NCI-H128 (cell line): ENCODE data around the gene LILRB2.
"Not testable (repeated sequence)": the region's sequence is repeated elsewhere in the genome, so short reads cannot be mapped to it uniquely, and the experiment has no call there.

Source experiments
- DNase-seq: peaks from one replicate; lab custom pipeline; 2025; ENCODE audit not compliant: unreplicated experiment; lab: John Stamatoyannopoulos, UW

Gene LILRB2

DNA sequence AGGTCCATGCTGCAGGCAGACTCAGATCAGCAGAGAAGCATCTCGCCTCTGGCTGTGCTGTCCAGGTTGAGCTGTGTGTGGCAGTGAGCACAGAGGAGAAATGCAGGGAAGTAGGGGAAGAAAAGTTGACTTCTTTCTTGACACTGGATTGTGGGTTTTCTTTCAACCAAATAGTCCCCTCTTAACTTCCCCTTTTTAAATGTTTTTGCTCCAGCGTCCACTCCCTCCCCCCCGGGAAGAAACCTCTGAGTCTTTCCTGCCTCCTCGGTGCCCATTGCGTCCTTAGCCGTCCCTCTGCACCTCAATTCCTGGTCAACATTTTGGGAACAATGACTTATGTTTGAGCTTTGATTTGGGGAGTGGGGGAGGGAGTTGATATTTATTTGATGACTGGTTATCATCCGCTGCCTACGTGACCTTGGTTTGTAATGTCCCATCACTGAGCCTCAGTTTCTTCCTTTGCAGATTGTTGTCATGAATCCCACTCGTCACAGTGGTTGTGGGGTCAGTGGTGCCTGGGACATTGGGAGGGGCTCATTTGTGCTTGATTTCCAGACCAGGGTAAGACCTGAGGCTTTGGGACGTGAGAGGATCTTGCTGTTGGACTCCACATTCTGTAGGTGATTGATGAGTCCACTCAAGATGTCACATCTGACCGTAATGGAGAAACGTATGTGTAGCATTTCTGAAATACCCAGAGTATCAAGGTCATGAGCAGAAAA, at the start of gene LILRB2:
Gene LILRB2 (minus strand): TSS at position 104 of the 722 bp plus-strand sequence. CDS start 614 bp downstream, outside the sequence.
- no peak for DNase-seq

GRCh38 chr19:54329476-54330165, 48.7 kb upstream of the LILRB2 start:
- DNase-seq: no peak

DNA sequence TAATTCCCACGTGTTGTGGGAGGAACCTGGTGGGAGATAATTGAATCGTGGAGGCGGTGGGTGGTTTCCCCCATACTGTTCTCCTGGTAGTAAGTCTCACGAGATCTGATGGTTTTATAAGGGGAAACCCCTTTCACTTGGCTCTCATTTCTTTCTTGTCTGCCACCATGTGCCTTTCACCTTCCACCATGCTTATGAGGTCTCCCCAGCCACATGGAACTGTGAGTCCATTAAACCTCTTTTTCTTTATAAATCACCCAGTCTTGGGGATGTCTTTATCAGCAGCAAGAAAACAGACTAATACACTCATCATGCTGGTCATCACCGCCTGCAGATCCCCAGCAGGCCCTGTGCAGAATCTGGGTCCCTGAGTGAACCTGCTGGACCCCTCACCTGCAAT, 47.9 kb upstream of the LILRB2 start:
- DNase-seq: not testable (repeated sequence)

GRCh38 chr19:54325631-54326030, 44.7 kb upstream of the LILRB2 start:
- no peak for DNase-seq

GRCh38 chr19:54325194-54325621, 44.3 kb upstream of the LILRB2 start:
- DNase-seq: no peak

- no peak for DNase-seq
These were observed 43.2 kb upstream of the LILRB2 start for GRCh38 chr19:54324071-54324470.

DNA sequence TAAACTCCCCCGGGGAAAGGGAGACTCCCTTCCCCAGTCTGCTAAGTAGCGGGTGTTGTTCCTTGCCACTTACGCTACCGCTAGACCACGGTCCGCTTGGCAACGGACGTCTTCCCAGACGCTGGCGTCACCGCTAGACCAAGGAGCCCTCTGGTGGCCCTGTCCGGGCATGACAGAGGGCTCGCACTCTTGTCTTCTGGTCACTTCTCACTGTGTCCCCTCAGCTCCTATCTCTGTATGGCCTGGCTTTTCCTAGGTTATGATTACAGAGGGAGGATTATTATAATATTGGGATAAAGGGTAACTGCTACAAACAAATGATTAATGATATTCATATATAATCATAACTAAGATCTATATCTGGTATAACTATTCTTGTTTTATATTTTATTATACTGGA, 42.0 kb upstream of the LILRB2 start:
- not testable (repeated sequence) for DNase-seq

DNA sequence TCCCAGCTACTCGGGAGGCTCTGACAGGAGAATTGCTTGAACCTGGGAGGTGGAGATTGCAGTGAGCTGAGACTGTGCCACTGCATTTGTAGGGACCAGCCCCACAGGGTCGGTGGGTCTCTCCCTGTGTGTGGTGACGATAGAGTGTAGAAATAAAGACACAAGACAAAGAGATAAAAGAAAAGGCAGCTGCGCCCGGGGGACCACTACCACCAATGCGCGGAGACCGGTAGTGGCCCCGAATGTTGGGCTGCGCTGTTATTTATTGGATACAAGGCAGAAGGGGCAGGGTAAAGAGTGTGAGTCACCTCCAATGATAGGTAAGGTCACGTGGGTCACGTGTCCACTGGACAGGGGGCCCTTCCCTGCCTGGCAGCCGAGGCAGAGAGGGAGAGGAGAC, 41.4 kb upstream of the LILRB2 start:
- not testable (repeated sequence) for DNase-seq

DNA sequence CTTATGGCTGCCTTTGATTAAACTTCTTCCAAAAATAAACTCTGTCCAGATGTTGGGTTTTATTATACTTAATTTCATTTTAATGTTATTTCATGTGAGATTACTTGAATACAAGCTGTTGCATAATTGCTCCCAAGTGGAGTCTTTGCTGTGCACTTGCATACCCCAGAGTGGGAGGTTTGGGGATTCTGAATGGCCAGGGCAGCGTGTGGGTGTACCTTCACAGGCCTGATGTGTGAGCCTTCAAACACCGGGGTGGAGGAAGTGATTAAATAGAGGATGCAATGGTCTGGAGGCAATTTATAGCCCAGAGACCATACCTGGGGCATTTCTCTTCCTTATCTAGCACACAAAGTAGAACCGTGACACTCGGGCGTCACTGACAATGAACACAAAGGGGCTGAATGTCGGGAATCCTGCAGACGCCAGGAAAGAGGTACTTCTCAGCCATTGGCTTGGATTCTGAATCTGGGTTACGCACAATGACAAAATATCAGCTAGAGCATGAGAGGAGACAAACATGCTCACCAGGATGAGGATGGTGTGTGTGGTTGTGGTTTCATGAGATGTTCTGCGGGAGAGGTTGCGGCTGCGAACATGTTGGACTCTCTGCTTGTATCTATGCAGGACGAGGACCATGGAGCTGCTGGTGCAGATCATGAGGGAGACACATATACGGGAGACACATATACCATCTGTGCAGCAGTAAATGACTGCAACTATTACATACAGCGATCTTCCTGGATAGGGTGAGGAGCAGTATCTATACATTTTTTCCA, 39.2 kb upstream of the LILRB2 start:
- DNase-seq: no peak

DNA sequence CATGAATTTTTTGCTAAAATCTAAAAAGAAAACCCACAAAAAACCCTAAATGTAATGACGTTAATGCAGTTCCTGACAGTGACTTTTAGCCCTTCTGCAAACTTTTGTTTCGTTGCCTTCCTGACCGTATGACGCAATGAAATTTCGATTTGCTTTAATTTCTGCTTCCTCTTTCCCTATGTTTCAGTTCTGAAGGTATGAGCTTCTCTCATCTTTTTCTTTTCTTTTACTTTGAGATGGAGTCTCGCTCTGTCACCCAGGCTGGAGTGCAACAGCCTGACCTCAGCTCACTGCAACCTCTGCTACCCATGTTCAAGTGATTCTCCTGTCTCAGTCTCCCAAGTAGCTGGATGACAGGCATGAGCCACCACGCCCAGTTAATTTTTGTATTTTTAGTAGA, 38.1 kb upstream of the LILRB2 start:
- no peak for DNase-seq

- DNase-seq: no peak
These were observed 37.0 kb upstream of the LILRB2 start for GRCh38 chr19:54317965-54318240.

GRCh38 chr19:54317108-54317964, 36.4 kb upstream of the LILRB2 start:
- DNase-seq: no peak

GRCh38 chr19:54316746-54317107, 35.8 kb upstream of the LILRB2 start:
- DNase-seq: no peak

DNA sequence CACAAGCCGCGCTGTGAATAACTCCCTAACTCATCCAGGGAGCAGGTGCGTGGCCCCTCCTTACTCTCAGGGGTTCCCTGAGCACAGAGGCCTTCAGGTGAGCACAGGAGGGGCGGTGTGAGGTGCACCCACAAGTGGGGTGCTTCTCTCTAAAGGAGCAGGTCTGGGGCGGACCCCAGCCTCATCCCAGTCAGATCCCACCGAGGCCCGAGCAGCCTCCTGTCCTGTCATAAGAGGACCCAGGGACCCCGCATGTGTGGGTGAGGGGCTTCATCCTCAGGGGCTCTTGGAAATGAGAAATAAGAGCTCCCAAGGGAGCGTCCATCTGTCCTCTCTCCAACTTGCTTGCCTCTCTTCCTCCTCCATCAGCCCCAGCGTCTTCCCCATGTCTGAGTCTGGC, 35.0 kb upstream of the LILRB2 start:
- DNase-seq: no peak

- no peak for DNase-seq
These were observed 31.8 kb upstream of the LILRB2 start, which contains the start of gene LILRA5 for GRCh38 chr19:54312436-54313377. Gene LILRA5, minus strand, starts transcription at chr19:54313166. Its CDS starts 147 bp downstream, at chr19:54313019.

DNA sequence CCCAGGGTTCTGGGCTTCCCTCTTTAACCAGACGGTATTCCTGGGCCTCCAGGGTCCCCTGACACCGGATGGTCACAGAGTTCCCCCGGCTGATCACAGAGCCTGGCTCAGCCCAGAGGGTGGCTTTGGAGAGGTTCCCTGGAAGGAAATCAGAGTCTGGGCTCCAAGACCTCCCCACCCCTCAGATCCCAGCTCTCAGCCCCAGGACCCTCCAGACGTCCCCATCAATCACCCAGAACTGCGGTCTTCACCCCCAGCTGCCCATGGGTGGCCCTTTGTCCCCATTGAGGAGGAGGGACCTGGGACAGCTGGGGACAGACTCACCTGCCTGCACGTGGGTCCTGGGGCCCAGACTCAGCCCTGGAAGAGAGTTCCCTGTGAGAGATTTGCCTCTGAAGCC, 31.1 kb upstream of the LILRB2 start:
- no peak for DNase-seq

GRCh38 chr19:54311486-54311885, 30.6 kb upstream of the LILRB2 start:
- DNase-seq: no peak

DNA sequence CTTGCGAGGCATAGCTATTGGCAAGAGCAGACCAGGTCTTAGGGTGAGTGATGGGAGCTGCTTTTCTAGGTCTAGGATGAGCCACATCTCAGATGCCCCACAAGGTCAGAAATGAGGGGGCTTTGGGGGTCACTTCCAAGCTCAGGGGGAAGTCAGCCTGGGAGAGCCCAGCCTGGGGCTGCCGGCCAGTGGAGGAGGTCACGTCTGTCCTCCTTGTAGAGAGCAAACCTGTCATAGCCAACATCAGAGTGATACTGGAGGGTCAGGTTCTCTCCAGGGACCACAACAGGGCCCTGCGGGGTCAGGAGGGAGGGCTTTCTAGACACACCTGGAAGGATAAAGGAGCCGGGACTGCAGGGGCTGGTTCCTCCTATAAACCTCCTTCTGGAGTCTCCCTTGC, 29.6 kb upstream of the LILRB2 start:
- DNase-seq: no peak

GRCh38 chr19:54309811-54310210, 28.9 kb upstream of the LILRB2 start:
- no peak for DNase-seq
